GM19452 (cell line): ENCODE results near the gene PRMT6.
"Not testable (repeated sequence)": the region's sequence is repeated elsewhere in the genome, so short reads cannot be mapped to it uniquely, and the experiment has no call there.

Experiments
- ATAC-seq: cut with Tn5 transposase; IDR thresholded peaks from one replicate; pipeline ENCODE4 v1.9.1; 2021; ENCODE audit not compliant: unreplicated experiment

The PRMT6 gene

DNA sequence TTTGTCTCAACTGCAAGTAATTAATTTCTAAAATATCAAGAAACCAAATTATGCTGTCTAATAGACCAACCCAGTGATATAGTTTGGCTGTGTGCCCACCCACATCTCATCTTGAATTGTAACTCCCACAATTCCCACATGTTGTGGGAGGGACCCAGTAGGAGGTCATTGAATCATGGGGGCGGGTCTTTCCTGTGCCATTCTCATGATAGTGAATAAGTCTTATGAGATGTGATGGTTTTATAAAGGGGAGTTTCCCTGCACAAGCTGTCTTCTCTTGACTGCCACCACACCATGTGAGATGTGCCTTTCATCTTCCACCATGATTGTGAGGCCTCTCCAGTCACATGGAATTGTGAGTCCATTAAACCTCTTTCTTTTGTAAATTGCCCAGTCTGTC lies 36.9 kb downstream of the PRMT6 start:
- ATAC-seq = not testable (repeated sequence)

- no peak for ATAC-seq
Measured at GRCh38 chr1:107095647-107096046, 39.2 kb downstream of the PRMT6 start.

DNA sequence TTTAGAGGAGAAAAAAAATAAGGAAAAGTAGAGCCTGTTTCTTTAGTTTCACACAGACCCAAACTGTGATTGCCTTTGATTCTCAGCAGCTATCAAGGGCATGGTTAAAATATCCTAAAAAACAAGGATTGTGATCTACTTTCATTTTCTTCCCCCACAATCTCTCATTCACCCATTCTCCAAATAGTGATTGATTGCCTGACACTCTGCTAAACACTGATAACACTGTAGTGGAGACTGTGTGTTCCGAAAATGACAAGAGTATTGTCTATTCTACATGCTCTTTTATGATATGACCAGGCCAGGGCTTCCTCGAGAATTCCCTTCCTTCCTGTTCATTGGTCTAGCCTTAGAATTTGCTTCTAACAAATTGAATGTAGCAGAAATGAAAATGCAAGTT lies 40.2 kb downstream of the PRMT6 start:
- ATAC-seq = no peak

- no peak for ATAC-seq
Measured at GRCh38 chr1:107098961-107099360, 42.5 kb downstream of the PRMT6 start.

DNA sequence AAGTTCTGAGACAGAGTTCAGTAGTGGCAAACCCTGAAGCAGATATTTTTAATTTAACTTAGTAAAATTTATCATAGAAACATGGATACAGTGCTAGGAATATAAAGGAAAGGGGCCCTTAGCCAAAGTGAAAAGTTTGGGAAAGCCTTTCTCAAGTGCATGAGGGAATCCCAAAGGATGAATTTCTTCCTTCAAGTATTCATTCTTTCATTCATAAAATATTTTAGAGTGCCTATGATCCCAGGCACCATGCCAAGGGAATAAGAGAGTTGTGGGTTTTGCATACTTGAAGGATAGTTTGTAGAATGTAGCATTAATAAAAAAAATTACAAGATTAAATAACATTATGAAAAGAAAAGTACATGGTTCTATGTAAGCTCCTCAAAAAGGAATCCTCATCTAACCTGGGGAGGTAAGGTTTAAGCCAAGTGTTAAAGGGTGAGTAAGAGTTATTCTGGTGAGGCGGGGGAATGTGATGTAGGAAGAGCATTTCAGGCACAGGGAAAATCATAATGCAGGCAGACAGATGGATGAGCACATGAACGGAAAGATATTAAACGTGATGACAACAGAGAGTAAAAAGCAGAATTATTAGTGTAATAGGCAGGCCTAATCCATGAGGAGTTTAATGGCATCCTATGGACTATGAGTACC lies 44.0 kb downstream of the PRMT6 start:
- no peak for ATAC-seq

GRCh38 chr1:107105914-107106313 lies 49.4 kb downstream of the PRMT6 start:
- ATAC-seq = no peak
